Type B pancreatic cell (in vitro differentiated cells): Measurements from ENCODE around the gene CHN2. TPM values are rescaled to one million over a fixed set of nuclear protein-coding genes. Genes with fewer than 3 reads are reported as not detected.

Experiments used
- DNase-seq: peaks from one replicate; pipeline ENCODE4 v3.0.0; 2021; ENCODE audit warnings: mixed read lengths; ENCODE audit not compliant: unreplicated experiment; ENCODE audit errors: extremely low spot score
- H3K27ac Mint-ChIP-seq: 2 replicates; pipeline ENCODE4 v1.8.0; 2021; ENCODE audit warnings: mild to moderate bottlenecking, mixed read lengths
- H3K27me3 Mint-ChIP-seq: 2 replicates; pipeline ENCODE4 v1.8.0; 2021; ENCODE audit warnings: mixed read lengths
- H3K36me3 Mint-ChIP-seq: 2 replicates; pipeline ENCODE4 v1.8.0; 2021; ENCODE audit warnings: mixed read lengths
- H3K4me1 Mint-ChIP-seq: one replicate; pipeline ENCODE4 v1.8.0; 2021; ENCODE audit warnings: mixed read lengths; ENCODE audit not compliant: unreplicated experiment
- H3K4me3 Mint-ChIP-seq: 2 replicates; pipeline ENCODE4 v1.8.0; 2021; ENCODE audit warnings: mild to moderate bottlenecking, mixed read lengths
- H3K9me3 Mint-ChIP-seq: 2 replicates; pipeline ENCODE4 v1.8.0; 2021; ENCODE audit warnings: mixed read lengths
- CTCF ChIP-seq: fragments of 200-600 bp; sonication (generic); conservative IDR thresholded peaks from 2 replicates; pipeline ENCODE4 v1.5.0; 2021; ENCODE audit warnings: antibody characterized with exemption, mild to moderate bottlenecking
- total RNA-seq: library from RNA; stranded (reverse); gene quantifications from 2 replicates; pipeline ENCODE4 v1.2.1, GENCODE V29; 2021; ENCODE audit warnings: low replicate concordance

The CHN2 gene
- total RNA-seq, 1 donor from 2014 or later: 19.7 TPM

- Mint-ChIP-seq H3K4me3 (no peak overlapping the region), H3K27me3 (peaks cover 4% of the 10 kb centered on the region), H3K9me3 (no peaks in the 10 kb centered on the region), H3K36me3 (no peaks in the 10 kb centered on the region), H3K27ac (no peak overlapping the region), H3K4me1 (peaks cover 4% of the 10 kb centered on the region)
- no peak for DNase-seq
- TF ChIP-seq CTCF: no peak
Measured at GRCh38 chr7:29364661-29365060, 170.1 kb downstream of the CHN2 start.

GRCh38 chr7:29365423-29365822, 170.8 kb downstream of the CHN2 start:
- Mint-ChIP-seq H3K4me3 (no peak overlapping the region), H3K27ac (no peak overlapping the region), H3K36me3 (peaks cover 1% of the 10 kb centered on the region), H3K9me3 (peaks cover 3% of the 10 kb centered on the region), H3K27me3 (peaks cover 4% of the 10 kb centered on the region), H3K4me1 (peaks cover 8% of the 10 kb centered on the region)
- no peak for DNase-seq
- TF ChIP-seq CTCF: no peak

DNA sequence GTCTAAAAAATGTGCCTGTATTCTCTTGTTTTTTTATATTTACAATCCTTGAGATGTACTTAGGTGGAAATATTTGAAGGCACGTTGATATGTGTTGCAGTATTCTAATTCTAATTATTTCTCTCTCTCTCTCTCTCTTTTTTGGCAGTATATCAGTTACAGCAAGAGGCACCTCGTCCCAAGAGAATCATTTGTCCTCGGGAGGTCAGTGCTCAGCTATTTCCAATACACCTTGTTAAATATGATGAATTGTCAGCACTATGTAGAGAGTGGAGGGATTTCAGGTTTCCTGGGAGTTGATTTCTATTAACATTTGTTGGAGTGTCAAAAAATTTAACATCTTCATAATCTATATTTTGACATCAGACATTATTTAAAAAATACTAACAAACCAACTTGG, 173.2 kb downstream of the CHN2 start:
- H3K36me3 Mint-ChIP-seq: peaks cover 12% of the 10 kb centered on the region
- H3K27ac Mint-ChIP-seq: no peak overlapping the region
- H3K27me3 Mint-ChIP-seq: no peaks in the 10 kb centered on the region
- no peak for TF ChIP-seq CTCF
- peaks cover 5% of the 10 kb centered on the region for H3K9me3 Mint-ChIP-seq
- no peak for DNase-seq
- peaks cover 15% of the 10 kb centered on the region for H3K4me1 Mint-ChIP-seq
- no peak overlapping the region for H3K4me3 Mint-ChIP-seq

DNA sequence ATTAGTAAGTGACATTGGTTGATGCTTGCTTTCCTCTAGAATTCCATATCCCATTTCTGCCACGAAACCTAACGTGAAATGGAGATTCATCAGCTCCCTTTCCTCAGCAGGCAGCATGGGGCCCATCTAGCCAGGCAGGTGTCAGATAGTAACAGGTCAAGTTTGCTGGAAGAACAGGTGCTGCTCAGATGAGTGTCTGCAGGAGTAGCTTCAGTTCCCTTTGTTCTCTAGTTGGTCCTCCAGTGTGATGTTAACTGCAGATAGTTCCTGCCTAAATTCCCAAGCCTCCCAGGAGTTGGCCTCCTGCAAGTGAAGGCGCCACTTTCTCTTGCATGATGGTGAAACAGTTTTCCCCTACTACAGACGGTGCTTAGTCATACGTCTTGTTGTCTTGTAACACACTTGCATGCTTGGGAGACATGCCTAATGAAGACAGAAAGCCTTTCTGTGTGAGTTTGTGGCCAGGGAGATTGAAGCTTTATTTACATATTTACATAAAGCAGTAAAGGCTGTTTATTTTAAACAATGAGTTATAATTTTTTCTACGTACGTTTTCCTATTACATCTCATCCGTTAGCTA, 175.4 kb downstream of the CHN2 start:
- peaks cover 12% of the 10 kb centered on the region for H3K36me3 Mint-ChIP-seq
- no peak for DNase-seq
- peaks cover 15% of the 10 kb centered on the region for H3K4me1 Mint-ChIP-seq
- peaks cover 5% of the 10 kb centered on the region for H3K9me3 Mint-ChIP-seq
- TF ChIP-seq CTCF: no peak
- no peaks in the 10 kb centered on the region for H3K27me3 Mint-ChIP-seq
- H3K4me3 Mint-ChIP-seq: no peak overlapping the region
- H3K27ac Mint-ChIP-seq: peak overlapping the region; percentile 60

GRCh38 chr7:29370531-29371314, 176.1 kb downstream of the CHN2 start:
- H3K4me1 Mint-ChIP-seq: peaks cover 15% of the 10 kb centered on the region
- TF ChIP-seq CTCF: no peak
- peaks cover 5% of the 10 kb centered on the region for H3K9me3 Mint-ChIP-seq
- peak overlapping the region; percentile 2 for H3K4me3 Mint-ChIP-seq
- DNase-seq: no peak
- peak overlapping the region; percentile 60 for H3K27ac Mint-ChIP-seq
- H3K36me3 Mint-ChIP-seq: peaks cover 12% of the 10 kb centered on the region
- H3K27me3 Mint-ChIP-seq: no peaks in the 10 kb centered on the region
